Mononuclear cell (primary cell): ENCODE results near the gene AGBL1. TPM values are rescaled to one million over a fixed set of nuclear protein-coding genes. Genes with fewer than 3 reads are reported as not detected.
"Not testable (repeated sequence)": the region's sequence is repeated elsewhere in the genome, so short reads cannot be mapped to it uniquely, and the experiment has no call there.

Experiments used
- H3K27me3 ChIP-seq: 2 replicates; pipeline ENCODE4 v1.6.0; 2011; ENCODE audit warnings: low read length, control low read depth; ENCODE audit not compliant: insufficient read depth
- H3K4me1 ChIP-seq: 2 replicates; pipeline ENCODE4 v1.5.1; 2011; ENCODE audit warnings: mild to moderate bottlenecking, low read length, control low read depth; ENCODE audit not compliant: insufficient read depth
- H3K4me3 ChIP-seq: 2 replicates; pipeline ENCODE4 v1.5.1; 2011; ENCODE audit warnings: mild to moderate bottlenecking, low read length, moderate library complexity
- H3K9me3 ChIP-seq: 2 replicates; pipeline ENCODE4 v1.5.1; 2011; ENCODE audit warnings: low read depth, mild to moderate bottlenecking, control low read depth, low read length
- total RNA-seq: library from RNA; depleted of rRNA; stranded (reverse); fragments of >200 nt; gene quantifications from one replicate; pipeline ENCODE4 v1.2.3, GENCODE V29; 2012

AGBL1 gene
- total RNA-seq, 1 donor = under 0.01 TPM

DNA sequence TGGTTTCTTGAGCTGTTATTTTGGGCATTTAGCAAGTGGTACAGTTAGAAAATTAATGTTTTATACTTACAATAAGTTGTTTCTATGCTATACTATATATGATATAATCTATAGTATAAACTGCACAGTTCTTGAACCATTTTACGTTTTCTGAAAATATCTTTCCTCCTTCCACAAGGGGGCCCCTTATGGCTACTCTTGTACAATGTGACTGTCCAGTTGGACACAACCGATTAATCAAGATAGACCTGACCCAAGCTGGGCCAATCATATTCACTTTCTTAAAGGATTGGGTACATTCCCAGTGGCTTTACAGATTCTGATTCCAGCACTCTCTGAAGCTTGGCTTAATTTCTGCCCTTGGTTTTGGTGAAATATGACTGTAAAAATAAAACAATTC, 953.4 kb downstream of the AGBL1 start:
- peaks cover 5% of the 10 kb centered on the region for H3K9me3 ChIP-seq
- H3K4me3 ChIP-seq = no peak overlapping the region
- no peaks in the 10 kb centered on the region for H3K4me1 ChIP-seq
- H3K27me3 ChIP-seq = no peaks in the 10 kb centered on the region

DNA sequence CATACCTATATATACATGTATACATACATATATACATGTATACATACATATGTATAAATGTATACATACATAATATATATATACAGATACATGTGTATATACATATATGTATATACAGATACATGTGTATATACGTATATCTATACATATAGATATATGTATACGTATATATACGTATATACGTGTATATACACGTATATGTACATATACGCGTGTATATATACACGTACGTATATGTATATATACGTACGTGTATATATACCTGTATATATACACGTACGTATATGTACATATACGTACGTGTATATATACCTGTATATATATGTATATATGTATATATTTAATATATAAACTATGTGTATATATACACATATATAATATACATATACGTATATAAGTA, 955.2 kb downstream of the AGBL1 start:
- H3K4me3 ChIP-seq = no peak overlapping the region
- no peaks in the 10 kb centered on the region for H3K4me1 ChIP-seq
- H3K27me3 ChIP-seq = no peaks in the 10 kb centered on the region
- H3K9me3 ChIP-seq = peaks cover 5% of the 10 kb centered on the region

DNA sequence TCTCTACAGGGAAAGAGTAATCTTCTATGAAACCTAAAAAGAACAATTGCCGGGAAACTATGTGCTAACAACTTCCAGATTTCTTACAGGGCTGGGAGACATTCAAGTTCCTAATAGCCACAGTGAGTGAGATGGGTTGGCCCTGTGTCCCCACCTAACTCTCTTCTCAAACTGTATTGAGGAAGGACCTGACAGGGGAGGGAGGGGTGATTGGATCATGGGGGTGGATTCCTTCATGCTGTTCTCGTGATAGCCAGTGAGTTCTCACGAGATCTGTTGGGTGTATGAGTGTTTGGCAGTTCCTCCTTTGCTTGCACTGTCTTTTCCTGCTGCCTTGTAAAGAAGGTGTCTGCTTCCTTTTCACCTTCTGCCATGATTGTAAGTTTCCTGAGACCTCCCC, 958.7 kb downstream of the AGBL1 start:
- Histone ChIP-seq H3K4me3 (no peak overlapping the region), H3K27me3 (no peaks in the 10 kb centered on the region)

DNA sequence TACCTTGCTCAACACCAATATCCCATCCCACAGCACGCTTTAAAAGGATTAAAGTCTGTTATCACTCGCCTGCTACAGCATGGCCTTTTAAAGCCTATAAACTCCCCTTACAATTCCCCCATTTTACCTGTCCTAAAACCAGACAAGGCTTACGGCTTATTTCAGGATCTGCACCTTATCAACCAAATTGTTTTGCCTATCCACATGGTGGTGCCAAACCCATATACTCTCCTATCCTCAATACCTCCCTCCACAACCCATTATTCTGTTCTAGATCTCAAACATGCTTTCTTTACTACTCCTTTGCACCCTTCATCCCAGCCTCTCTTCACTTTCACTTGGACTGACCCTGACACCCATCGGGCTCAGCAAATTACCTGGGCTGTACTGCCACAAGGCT, 962.9 kb downstream of the AGBL1 start:
- not testable (repeated sequence) for H3K4me3 ChIP-seq, H3K9me3 ChIP-seq, H3K27me3 ChIP-seq, H3K4me1 ChIP-seq

More for the DNA sequence above, 958.7 kb downstream of the AGBL1 start:
- H3K9me3 ChIP-seq = peaks cover 5% of the 10 kb centered on the region
- H3K4me1 ChIP-seq = no peaks in the 10 kb centered on the region

DNA sequence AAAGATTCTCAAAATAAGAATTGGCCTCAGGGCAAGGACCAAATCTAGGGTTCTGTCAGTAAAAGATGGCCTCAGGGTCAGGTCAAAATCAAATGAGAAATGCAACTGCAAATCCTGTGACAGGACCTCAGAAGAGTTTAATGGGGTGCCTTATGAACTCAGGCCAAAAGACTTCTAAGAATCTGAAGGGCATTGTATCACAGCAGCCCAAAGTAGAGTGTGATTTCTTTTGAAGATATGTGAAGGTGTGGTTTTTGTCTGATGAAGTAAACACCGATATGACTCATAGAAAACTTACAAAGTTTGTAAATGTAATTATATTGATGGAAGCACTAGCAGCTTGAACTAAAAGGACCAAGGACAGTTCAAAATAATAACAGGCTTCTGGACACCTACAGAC, 966.1 kb downstream of the AGBL1 start:
- H3K9me3 ChIP-seq = no peaks in the 10 kb centered on the region

DNA sequence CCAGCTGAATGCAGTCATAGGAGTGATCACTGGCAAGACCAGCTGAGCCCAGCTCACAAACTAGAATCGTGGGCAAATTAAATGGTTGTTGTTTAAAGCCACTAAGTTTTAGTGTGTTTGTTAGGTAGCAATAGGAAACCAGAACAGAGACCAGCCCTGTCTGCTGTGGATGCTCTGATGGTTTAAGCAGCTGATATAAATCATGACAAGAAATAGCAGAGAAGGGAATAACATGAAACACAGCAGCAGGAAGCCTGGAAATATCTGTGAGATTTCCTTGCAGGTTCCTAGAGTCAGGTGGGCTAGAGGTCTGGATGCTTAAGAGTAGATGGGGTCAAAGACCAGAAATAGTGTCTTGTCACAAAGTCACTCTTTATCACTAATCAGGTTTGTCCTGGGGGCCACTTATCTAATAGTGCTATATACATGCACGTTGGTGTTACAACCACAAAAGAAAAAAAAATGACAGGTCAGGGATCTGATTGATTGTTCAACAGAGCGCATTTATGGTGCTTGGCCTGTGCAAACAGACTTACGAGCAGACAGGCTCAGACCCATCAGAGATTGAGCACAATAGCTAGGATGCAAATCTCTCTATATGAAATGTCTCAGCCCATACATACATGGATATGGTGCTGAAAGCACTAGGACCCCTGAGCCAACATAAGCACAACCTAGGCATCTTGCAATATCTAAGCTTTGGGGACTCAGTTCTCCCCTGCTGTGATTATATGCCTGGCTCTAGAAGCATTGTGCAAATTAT, 967.7 kb downstream of the AGBL1 start:
- Histone ChIP-seq H3K9me3 (no peaks in the 10 kb centered on the region), H3K4me1 (no peaks in the 10 kb centered on the region), H3K4me3 (no peak overlapping the region), H3K27me3 (no peaks in the 10 kb centered on the region)

More for the DNA sequence above, 966.1 kb downstream of the AGBL1 start:
- Histone ChIP-seq H3K27me3 (no peaks in the 10 kb centered on the region), H3K4me1 (no peaks in the 10 kb centered on the region), H3K4me3 (no peak overlapping the region)
